Measurements from ENCODE around the gene ADGRG2. TPM values are rescaled to one million over a fixed set of nuclear protein-coding genes. Genes with fewer than 3 reads are reported as not detected.
"Not testable (repeated sequence)": the region's sequence is repeated elsewhere in the genome, so short reads cannot be mapped to it uniquely, and the experiment has no call there.

ADGRG2 gene
- polyA plus RNA-seq, 1 donor from 2014 or later: 0.16 TPM

- Mint-ChIP-seq H3K27me3 (no peaks in the 10 kb centered on the region), H3K36me3 (no peaks in the 10 kb centered on the region), H3K9me3 (no peaks in the 10 kb centered on the region), H3K27ac (no peak overlapping the region), H3K4me1 (no peaks in the 10 kb centered on the region), H3K4me3 (no peak overlapping the region)
Measured at GRCh38 chrX:18998653-18999052, 123.6 kb downstream of the ADGRG2 start.

- H3K4me3 Mint-ChIP-seq: no peak overlapping the region
- H3K36me3 Mint-ChIP-seq: no peaks in the 10 kb centered on the region
- no peak overlapping the region for H3K27ac Mint-ChIP-seq
- no peaks in the 10 kb centered on the region for H3K9me3 Mint-ChIP-seq
- H3K4me1 Mint-ChIP-seq: no peaks in the 10 kb centered on the region
- H3K27me3 Mint-ChIP-seq: no peaks in the 10 kb centered on the region
Measured at GRCh38 chrX:18997916-18998315, 124.4 kb downstream of the ADGRG2 start.

GRCh38 chrX:18996536-18996935, 125.7 kb downstream of the ADGRG2 start:
- Mint-ChIP-seq H3K4me3 (no peak overlapping the region), H3K27me3 (no peaks in the 10 kb centered on the region), H3K9me3 (no peaks in the 10 kb centered on the region), H3K36me3 (no peaks in the 10 kb centered on the region), H3K4me1 (no peaks in the 10 kb centered on the region), H3K27ac (no peak overlapping the region)

- Mint-ChIP-seq H3K27me3 (no peaks in the 10 kb centered on the region), H3K27ac (no peak overlapping the region), H3K9me3 (no peaks in the 10 kb centered on the region), H3K4me3 (no peak overlapping the region), H3K36me3 (no peaks in the 10 kb centered on the region), H3K4me1 (no peaks in the 10 kb centered on the region)
Measured at GRCh38 chrX:18995221-18995620, 127.0 kb downstream of the ADGRG2 start.

- Mint-ChIP-seq H3K4me1 (no peaks in the 10 kb centered on the region), H3K4me3 (no peak overlapping the region), H3K27me3 (no peaks in the 10 kb centered on the region), H3K27ac (no peak overlapping the region), H3K9me3 (no peaks in the 10 kb centered on the region), H3K36me3 (no peaks in the 10 kb centered on the region)
Measured at GRCh38 chrX:18994713-18995112, 127.6 kb downstream of the ADGRG2 start.

GRCh38 chrX:18992829-18993228, 129.4 kb downstream of the ADGRG2 start:
- H3K27me3 Mint-ChIP-seq: no peaks in the 10 kb centered on the region
- H3K9me3 Mint-ChIP-seq: no peaks in the 10 kb centered on the region
- peak overlapping the region in 1 of 3 donors; percentile 62 for H3K27ac Mint-ChIP-seq
- H3K4me3 Mint-ChIP-seq: no peak overlapping the region
- H3K36me3 Mint-ChIP-seq: no peaks in the 10 kb centered on the region
- H3K4me1 Mint-ChIP-seq: no peaks in the 10 kb centered on the region

GRCh38 chrX:18985186-18985435, 137.2 kb downstream of the ADGRG2 start:
- Mint-ChIP-seq H3K27me3 (no peaks in the 10 kb centered on the region), H3K36me3 (no peaks in the 10 kb centered on the region), H3K9me3 (no peaks in the 10 kb centered on the region), H3K27ac (peak overlapping the region; percentile 81 to 97 (median 93)), H3K4me1 (peaks cover 4 to 13% (median 9%) of the 10 kb centered on the region in 3 donors), H3K4me3 (peak overlapping the region; percentile 78 to 95 (median 90))

- Mint-ChIP-seq H3K9me3 (no peaks in the 10 kb centered on the region), H3K27me3 (no peaks in the 10 kb centered on the region), H3K4me3 (peak overlapping the region; percentile 78 to 95 (median 90)), H3K27ac (peak overlapping the region; percentile 81 to 97 (median 93)), H3K36me3 (no peaks in the 10 kb centered on the region), H3K4me1 (peaks cover 4 to 13% (median 9%) of the 10 kb centered on the region in 3 donors)
Measured at GRCh38 chrX:18984381-18985185, 137.7 kb downstream of the ADGRG2 start.

- H3K36me3 Mint-ChIP-seq: no peaks in the 10 kb centered on the region
- no peaks in the 10 kb centered on the region for H3K9me3 Mint-ChIP-seq
- H3K27me3 Mint-ChIP-seq: no peaks in the 10 kb centered on the region
- H3K4me3 Mint-ChIP-seq: peak within 1 kb of the TSS; percentile 84 to 95 (median 90)
- peak within 1 kb of the TSS; percentile 81 to 97 (median 93) for H3K27ac Mint-ChIP-seq
- H3K4me1 Mint-ChIP-seq: peaks cover 4 to 13% (median 9%) of the 10 kb centered on the region in 3 donors
Measured at GRCh38 chrX:18983666-18984380, 138.4 kb downstream of the ADGRG2 start, which contains the start of gene PHKA2. Gene PHKA2, minus strand, starts transcription at chrX:18984114. Its CDS starts 182 bp downstream, at chrX:18983932.

GRCh38 chrX:18981124-18981807, 141.0 kb downstream of the ADGRG2 start:
- Mint-ChIP-seq H3K4me3 (peak overlapping the region in 1 of 4 donors; percentile 84), H3K27me3 (no peaks in the 10 kb centered on the region), H3K36me3 (no peaks in the 10 kb centered on the region), H3K9me3 (no peaks in the 10 kb centered on the region), H3K4me1 (peaks cover 4 to 13% (median 9%) of the 10 kb centered on the region in 3 donors), H3K27ac (no peak overlapping the region)

GRCh38 chrX:18980262-18980661, 142.0 kb downstream of the ADGRG2 start:
- not testable (repeated sequence) for H3K4me3 Mint-ChIP-seq
- peaks cover 3 to 11% (median 4%) of the 10 kb centered on the region in 3 donors for H3K4me1 Mint-ChIP-seq

GRCh38 chrX:18974993-18975392, 147.3 kb downstream of the ADGRG2 start:
- no peak overlapping the region for H3K4me3 Mint-ChIP-seq
- H3K27me3 Mint-ChIP-seq: no peaks in the 10 kb centered on the region
- H3K4me1 Mint-ChIP-seq: peaks cover 0 to 5% (median 1%) of the 10 kb centered on the region in 3 donors
- peaks cover 7% of the 10 kb centered on the region for H3K36me3 Mint-ChIP-seq
- peaks cover 0 to 9% (median 4%) of the 10 kb centered on the region in 3 donors for H3K9me3 Mint-ChIP-seq
- H3K27ac Mint-ChIP-seq: no peak overlapping the region

More at GRCh38 chrX:18980262-18980661, 142.0 kb downstream of the ADGRG2 start:
- not testable (repeated sequence) for H3K36me3 Mint-ChIP-seq, H3K9me3 Mint-ChIP-seq, H3K27ac Mint-ChIP-seq, H3K27me3 Mint-ChIP-seq

- Mint-ChIP-seq H3K9me3 (peaks cover 0 to 9% (median 4%) of the 10 kb centered on the region in 3 donors), H3K36me3 (peaks cover 7% of the 10 kb centered on the region), H3K4me1 (peaks cover 0 to 5% (median 1%) of the 10 kb centered on the region in 3 donors), H3K27me3 (no peaks in the 10 kb centered on the region), H3K27ac (peak overlapping the region in 1 of 3 donors; percentile 94), H3K4me3 (no peak overlapping the region)
Measured at GRCh38 chrX:18973527-18974192, 148.6 kb downstream of the ADGRG2 start.

- Mint-ChIP-seq H3K9me3 (peaks cover 0 to 9% (median 4%) of the 10 kb centered on the region in 3 donors), H3K36me3 (peaks cover 7% of the 10 kb centered on the region), H3K4me1 (peaks cover 0 to 8% (median 3%) of the 10 kb centered on the region in 3 donors), H3K27me3 (no peaks in the 10 kb centered on the region), H3K27ac (no peak overlapping the region), H3K4me3 (no peak overlapping the region)
Measured at GRCh38 chrX:18971506-18971905, 150.8 kb downstream of the ADGRG2 start.

Measured in IgD-negative memory B cell (primary cell).